ENCODE measurements around the gene CAVIN1.

DNA sequence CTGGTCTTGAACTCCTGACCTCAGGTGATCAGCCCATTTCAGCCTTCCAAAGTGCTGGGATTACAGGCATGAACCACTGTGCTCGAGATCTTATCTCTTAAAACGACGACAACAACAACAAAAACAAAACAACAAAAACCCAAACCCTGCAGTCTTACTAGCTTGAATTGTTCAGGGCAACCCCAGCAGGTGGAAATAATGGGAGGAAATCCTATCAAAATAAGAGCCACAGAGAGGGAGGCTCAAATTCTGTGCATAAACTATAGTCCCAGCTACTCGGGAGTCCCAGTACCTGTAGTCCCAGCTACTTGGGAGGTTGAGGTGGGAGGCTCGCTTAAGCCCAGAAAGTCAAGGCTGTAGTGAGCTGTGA is 19.1 kb upstream of the CAVIN1 start:
- no peak for TF ChIP-seq REST (IDR thresholded peaks at IDR 0.05; ENCODE audit: insufficient read depth in 1 of 2, low read depth in 2 of 2, low read length in 2 of 2)
- no peak for TF ChIP-seq SIN3A (IDR thresholded peaks at IDR 0.05; ENCODE audit: borderline replicate concordance, insufficient read depth, low read length)
